Measurements from ENCODE around the gene TREML1.
A peak's percentile ranks its signal among the peaks of the same experiment; 100 is the strongest.
"Not testable (repeated sequence)": the region's sequence is repeated elsewhere in the genome, so short reads cannot be mapped to it uniquely, and the experiment has no call there.

Gene TREML1, protein sequence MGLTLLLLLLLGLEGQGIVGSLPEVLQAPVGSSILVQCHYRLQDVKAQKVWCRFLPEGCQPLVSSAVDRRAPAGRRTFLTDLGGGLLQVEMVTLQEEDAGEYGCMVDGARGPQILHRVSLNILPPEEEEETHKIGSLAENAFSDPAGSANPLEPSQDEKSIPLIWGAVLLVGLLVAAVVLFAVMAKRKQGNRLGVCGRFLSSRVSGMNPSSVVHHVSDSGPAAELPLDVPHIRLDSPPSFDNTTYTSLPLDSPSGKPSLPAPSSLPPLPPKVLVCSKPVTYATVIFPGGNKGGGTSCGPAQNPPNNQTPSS

GRCh38 chr6:41153992-41154625 is at the start of gene TREML1:
Gene TREML1 (minus strand): TSS chr6:41154347. CDS start chr6:41154288, 59 bp downstream.
- no peak for DNase-seq (ENCODE audit: low read depth in 2 of 3, low spot score in 1 of 3)

GRCh38 chr6:41201764-41202173 is 47.6 kb upstream of the TREML1 start:
- no peak for DNase-seq (ENCODE audit: low read depth in 2 of 3, low spot score in 1 of 3)

GRCh38 chr6:41200901-41201763 is 47.0 kb upstream of the TREML1 start, which contains the start of gene TREML2:
Gene TREML2 (minus strand): TSS chr6:41201149. CDS start chr6:41201008, 141 bp downstream.
- DNase-seq (ENCODE audit: low read depth in 2 of 3, low spot score in 1 of 3): peak in 2 of 3 donors; percentile 16 to 26

- peak; percentile 26 to 47 (median 39) for DNase-seq (ENCODE audit: low read depth in 2 of 3, low spot score in 1 of 3)
These were observed 46.3 kb upstream of the TREML1 start for GRCh38 chr6:41200296-41200900.

DNA sequence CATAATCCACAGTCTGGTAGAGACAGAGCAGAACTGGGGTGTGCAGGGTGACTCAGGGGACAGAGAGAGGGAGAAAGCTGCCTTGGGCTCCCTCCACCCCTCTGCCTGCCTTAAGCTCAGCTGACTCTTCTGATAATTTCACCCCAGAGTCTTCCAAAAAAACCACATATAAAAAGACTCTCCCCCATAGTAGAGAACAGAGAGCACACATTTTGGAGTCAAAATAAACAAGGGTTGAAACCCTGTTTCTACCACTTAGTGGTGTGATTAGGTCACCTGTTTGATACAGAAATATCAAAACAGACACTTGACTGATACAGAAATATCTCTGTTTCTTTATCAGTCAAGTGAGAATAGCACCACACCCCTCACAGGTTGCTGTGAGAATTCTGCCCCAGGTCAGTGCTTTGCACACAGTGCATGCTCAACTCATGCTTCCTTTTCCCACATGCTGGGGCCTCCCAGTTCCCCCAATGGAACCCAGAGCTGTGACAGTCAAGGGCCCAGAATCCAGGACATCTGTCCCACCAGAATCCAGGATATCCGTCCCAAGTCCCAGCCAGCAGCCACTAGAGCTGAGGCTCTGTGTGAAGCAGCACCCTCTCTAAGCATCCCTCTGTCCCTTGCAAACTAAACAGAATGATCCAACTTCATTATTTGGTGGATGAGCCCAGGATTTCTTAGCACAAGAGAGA is 45.6 kb upstream of the TREML1 start:
- peak in 2 of 3 donors; percentile 11 to 22 for DNase-seq (ENCODE audit: low read depth in 2 of 3, low spot score in 1 of 3)

- DNase-seq (ENCODE audit: low read depth in 2 of 3, low spot score in 1 of 3): no peak
These were observed 43.1 kb upstream of the TREML1 start for GRCh38 chr6:41197234-41197633.

DNA sequence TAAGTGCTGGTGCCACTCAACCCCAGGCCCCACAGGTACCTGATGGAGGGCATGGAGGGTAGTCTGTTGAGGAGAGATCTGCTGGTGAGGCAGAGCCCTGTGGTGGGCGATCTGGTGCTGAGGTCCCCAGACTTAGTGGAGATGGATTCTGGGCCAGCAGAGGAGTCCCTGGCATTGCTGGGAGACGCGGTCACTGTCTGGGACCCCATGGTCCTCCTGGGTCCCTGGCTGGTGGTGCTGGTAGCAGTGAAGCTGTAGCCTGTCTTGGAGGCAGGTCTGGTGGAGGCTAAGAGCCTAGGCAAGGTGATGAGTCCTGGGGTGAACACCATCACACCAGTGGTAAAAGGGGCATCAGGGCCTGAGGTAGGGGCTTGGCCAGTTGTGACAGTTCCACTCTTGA is 40.2 kb upstream of the TREML1 start:
- no peak for DNase-seq (ENCODE audit: low read depth in 2 of 3, low spot score in 1 of 3)

- DNase-seq (ENCODE audit: low read depth in 2 of 3, low spot score in 1 of 3): no peak
These were observed 39.7 kb upstream of the TREML1 start for GRCh38 chr6:41193884-41194283.

DNA sequence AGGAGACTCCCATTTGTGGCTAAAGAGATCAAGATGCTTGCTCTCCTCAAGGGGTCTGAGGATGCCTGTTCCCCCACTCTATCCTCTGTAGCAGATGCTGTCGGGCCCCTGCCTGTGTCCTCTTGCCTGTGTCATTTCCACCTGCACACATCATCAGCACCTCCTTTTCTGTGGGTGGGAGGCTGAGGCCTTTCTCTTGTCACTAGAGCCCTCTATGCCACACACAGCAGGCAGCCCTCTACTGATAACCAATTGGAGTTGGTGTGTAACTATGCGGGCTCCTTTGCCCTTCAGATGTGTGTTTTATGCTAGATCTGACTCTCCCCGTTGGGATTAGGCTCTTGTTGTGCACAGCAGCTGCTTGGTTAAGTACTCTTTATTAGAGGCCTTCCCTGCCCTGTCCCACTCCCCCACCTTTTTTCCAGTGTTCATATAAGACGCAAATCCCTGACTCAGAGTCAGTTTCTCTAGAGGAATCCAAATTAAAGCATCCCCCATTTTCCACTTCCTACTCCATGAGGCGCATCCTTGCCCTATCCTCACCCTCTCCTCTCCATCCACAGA is 39.1 kb upstream of the TREML1 start:
- no peak for DNase-seq (ENCODE audit: low read depth in 2 of 3, low spot score in 1 of 3)

GRCh38 chr6:41191569-41191968 is 37.4 kb upstream of the TREML1 start:
- DNase-seq (ENCODE audit: low read depth in 2 of 3, low spot score in 1 of 3): peak in 2 of 3 donors; percentile 19 to 26

- DNase-seq (ENCODE audit: low read depth in 2 of 3, low spot score in 1 of 3): no peak
These were observed 36.6 kb upstream of the TREML1 start for GRCh38 chr6:41190791-41191190.

- DNase-seq (ENCODE audit: low read depth in 2 of 3, low spot score in 1 of 3): no peak
These were observed 35.8 kb upstream of the TREML1 start for GRCh38 chr6:41189967-41190366.

- DNase-seq (ENCODE audit: low read depth in 2 of 3, low spot score in 1 of 3): not testable (repeated sequence)
These were observed 34.9 kb upstream of the TREML1 start for GRCh38 chr6:41189046-41189445.

DNA sequence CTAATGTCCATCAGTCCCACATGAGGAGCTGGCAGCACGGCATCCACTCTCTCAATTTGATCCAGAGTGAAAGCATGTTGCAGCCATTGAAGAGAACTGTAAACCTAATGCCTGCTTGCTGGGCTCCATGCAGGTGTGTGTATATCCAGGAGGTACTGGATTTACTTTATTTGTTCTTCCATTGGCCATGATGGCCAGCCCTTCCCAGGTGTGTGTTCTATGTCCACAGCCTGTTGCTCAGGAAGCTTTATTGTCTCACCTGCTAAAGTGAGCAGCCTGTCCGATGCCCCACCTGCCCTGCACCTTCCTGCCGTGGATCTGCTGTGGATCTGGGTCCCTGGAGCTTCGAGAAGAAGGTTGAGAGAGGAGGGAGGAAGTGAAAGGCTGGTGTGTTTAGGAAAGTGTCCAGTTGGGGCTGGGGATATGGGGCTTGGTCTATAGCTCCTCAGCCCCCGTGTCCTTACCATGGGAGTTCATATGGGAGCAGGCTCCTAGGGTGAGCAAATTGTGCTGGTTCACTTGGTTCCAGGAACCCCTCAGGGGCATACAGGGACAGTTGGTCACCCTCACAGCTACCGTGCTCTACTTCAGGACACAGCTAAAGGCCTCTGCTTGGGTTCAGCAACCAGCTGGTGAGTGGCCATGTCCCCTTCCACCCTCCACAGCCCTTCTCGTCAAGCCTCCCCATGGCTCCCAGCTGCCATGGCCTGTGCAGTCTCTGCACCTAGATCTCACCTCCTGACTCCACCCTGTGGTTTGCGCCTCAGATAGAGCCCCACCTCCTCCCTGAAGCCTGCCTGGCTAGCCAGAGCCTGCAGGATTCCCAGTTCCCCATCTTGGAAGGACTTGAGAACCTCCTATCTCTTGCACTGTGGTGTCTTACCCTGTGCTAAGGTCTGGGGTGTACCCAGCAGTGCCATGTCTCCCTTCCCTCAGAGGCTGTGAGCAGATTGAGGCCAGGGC is 34.1 kb upstream of the TREML1 start:
- DNase-seq (ENCODE audit: low read depth in 2 of 3, low spot score in 1 of 3): no peak

DNA sequence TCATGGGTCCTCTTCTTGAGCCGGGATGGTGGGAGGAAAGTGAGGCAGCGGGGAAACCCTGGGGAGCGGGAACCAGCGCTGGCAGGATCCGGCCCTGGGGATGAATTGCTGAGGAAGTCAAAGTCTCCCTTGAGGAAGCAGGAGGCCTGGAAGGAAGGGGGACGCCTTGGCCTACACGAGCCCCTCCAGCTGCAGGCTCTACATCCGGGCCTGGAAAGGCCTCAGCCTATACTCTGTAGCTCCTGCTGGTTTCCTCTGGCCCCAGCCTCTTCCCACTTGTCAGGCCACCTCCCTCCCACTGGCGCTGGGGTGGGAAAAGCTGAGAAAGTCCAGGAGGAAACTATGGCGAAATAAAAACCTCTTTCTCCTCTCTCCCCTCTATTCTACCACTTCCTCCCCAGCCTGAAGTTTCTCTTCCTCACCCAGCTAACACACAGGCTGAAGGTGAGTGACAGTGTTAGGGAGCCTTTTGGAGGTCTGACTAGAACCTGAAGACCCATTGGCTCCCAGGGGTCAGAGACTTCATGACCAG is 31.9 kb upstream of the TREML1 start:
- no peak for DNase-seq (ENCODE audit: low read depth in 2 of 3, low spot score in 1 of 3)

DNA sequence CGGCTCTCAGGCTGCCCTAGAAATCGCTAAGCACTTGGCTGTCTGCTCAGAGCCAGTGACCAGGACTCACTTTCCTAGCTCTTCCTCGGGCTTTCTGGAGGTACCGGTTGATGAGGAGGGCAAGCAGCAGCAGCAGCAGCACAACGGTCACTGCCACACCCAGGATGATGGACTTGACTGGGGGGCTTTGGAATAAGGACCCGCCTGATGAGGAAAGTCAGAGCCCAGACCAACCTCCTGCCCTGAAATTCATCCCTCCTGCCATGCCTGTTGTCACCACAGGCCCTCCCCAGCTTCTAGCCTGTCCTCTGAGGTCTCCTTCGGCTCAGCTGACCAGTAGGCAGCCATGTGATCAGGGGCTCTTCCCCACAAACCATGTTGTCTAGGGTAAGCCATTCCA is 30.6 kb upstream of the TREML1 start:
- DNase-seq (ENCODE audit: low read depth in 2 of 3, low spot score in 1 of 3): no peak

DNA sequence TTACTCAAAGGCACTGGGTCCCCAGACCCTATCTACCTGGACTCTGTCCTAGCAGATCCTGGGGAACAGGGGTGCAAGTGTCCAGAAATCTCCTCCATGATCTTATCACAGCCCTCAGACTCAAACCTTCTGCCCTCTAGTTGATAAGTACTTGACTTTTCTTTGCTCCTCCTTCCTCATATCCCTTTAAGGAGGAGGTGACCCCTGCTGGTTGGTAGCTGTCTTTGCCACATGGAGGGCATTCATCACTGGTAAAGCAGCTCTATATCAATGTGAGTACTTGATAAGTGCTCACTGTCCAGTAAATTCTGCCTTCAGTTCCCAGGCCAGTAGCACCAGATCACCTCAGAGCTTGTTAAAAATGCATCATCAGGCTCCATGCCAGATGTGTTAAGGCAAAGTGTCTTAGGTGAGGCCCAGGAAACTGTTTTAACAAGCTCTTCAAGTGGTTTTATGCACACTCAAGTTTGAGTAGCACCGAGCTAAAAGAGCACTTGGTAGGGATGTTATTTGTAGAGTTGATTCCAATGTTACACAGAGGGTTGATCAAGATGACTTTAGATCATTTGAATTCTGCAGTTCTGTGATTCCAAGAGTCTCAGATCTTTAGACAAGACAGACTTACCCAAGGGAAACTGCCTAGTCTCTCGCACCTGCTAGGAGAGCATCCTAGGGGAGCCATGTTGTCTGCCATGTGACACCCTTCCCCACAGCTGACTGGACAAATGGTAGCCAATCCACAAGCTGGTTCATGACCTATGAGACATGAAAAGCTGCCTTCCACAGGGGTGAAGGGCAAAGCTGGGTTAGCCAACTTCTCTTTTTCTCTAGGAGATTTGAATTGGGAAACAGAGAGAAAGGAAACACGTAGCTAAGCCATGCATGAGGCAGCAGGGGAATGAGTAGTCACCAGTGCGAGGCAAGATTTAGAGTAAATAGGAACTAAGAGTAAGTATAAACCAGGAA is 28.2 kb upstream of the TREML1 start:
- DNase-seq (ENCODE audit: low read depth in 2 of 3, low spot score in 1 of 3): peak; percentile 22 to 28 (median 24)

DNA sequence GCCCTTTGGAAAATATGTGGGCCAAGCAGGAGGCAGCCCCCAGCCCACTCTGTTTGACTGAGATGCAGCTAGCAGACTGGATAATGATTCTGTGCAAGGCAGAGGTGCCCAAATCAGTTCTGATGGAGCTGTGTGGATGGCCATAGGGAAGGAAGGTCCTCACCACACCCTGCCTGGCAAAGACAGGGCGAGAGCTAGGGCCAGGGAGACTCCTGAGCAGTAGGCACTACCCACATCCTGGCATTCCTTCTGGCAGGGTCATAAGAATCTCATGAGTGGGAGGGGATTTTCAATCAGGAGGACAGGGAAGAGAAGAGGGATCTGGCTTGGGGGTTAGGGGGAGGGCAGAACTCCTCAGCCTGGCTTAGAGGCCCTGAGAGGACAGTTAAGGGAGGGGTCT is 27.4 kb upstream of the TREML1 start:
- no peak for DNase-seq (ENCODE audit: low read depth in 2 of 3, low spot score in 1 of 3)
